Measurements from ENCODE around the gene TRIO. TPM values are rescaled to one million over a fixed set of nuclear protein-coding genes. Genes with fewer than 3 reads are reported as not detected.

TRIO gene
- polyA plus RNA-seq, 1 donor (not counting 4 experiments of a cell fraction or from before 2014, with no cell fraction given) = 57.2 TPM

- Histone ChIP-seq H3K79me2 (ENCODE audit: control insufficient read depth, insufficient read depth, low read length) (peaks cover 100% of the 10 kb centered on the region), H4K20me1 (ENCODE audit: control insufficient read depth, extremely low read depth, insufficient read depth, low read length) (peaks cover 30% of the 10 kb centered on the region), H3K4me1 (ENCODE audit: control insufficient read depth, extremely low read depth, insufficient read depth, low read length) (peaks cover 46% of the 10 kb centered on the region), H3K36me3 (ENCODE audit: control insufficient read depth in 2 of 2, extremely low read depth in 1 of 2, insufficient read depth in 2 of 2, low read length in 2 of 2) (peaks cover 0 to 3% of the 10 kb centered on the region in 2 experiments), H2AFZ (ENCODE audit: control insufficient read depth, low read length) (no peak overlapping the region), H3K9ac (ENCODE audit: control insufficient read depth, extremely low read depth, insufficient read depth, low read length) (no peak overlapping the region), H3K27me3 (ENCODE audit: control insufficient read depth, extremely low read depth, insufficient read depth, low read length) (no peaks in the 10 kb centered on the region), H3K9me1 (ENCODE audit: control insufficient read depth, extremely low read depth, insufficient read depth, low read length) (no peaks in the 10 kb centered on the region), H3K4me2 (ENCODE audit: control insufficient read depth, extremely low read depth, insufficient read depth, low read depth, low read length) (no peak overlapping the region), H3K27ac (ENCODE audit: control insufficient read depth, insufficient read depth, low read length) (no peak overlapping the region), H3K4me3 (ENCODE audit: control insufficient read depth in 2 of 3, extremely low read depth in 1 of 3, insufficient read depth in 2 of 3, low read depth in 1 of 3, low read length in 3 of 3) (no peak overlapping the region), H3K9me3 (ENCODE audit: control insufficient read depth, low read depth, low read length) (peaks cover 3% of the 10 kb centered on the region)
- dilution Hi-C loops (cut with MboI; ENCODE audit: extremely low pct_ligation_motif_present, low sequenced_read_pairs) = no loop called here
- DNase-seq (ENCODE audit: low read depth, low spot score) (no peak), FAIRE-seq (no peak)
- no peak for TF ChIP-seq CTCF (optimal IDR thresholded peaks at IDR 0.05 in 1 of 3, IDR thresholded peaks at IDR 0.05 in 1 of 3, conservative IDR thresholded peaks at IDR 0.05 in 1 of 3; ENCODE audit: extremely low read depth in 1 of 3, insufficient read depth in 2 of 3, low read length in 3 of 3)
- TF ChIP-seq EZH2 (IDR thresholded peaks at IDR 0.05; ENCODE audit: low read length) = no peak
These were observed 23.3 kb downstream of the TRIO start for GRCh38 chr5:14166437-14166836.

GRCh38 chr5:14167211-14167845 is 24.2 kb downstream of the TRIO start:
- Histone ChIP-seq H3K27ac (ENCODE audit: control insufficient read depth, insufficient read depth, low read length) (peak overlapping the region; percentile 36), H4K20me1 (ENCODE audit: control insufficient read depth, extremely low read depth, insufficient read depth, low read length) (peaks cover 26% of the 10 kb centered on the region), H3K4me1 (ENCODE audit: control insufficient read depth, extremely low read depth, insufficient read depth, low read length) (peaks cover 44% of the 10 kb centered on the region), H3K4me2 (ENCODE audit: control insufficient read depth, extremely low read depth, insufficient read depth, low read depth, low read length) (peak overlapping the region; percentile 23), H3K9me3 (ENCODE audit: control insufficient read depth, low read depth, low read length) (peaks cover 3% of the 10 kb centered on the region), H3K79me2 (ENCODE audit: control insufficient read depth, insufficient read depth, low read length) (peaks cover 100% of the 10 kb centered on the region), H3K36me3 (ENCODE audit: control insufficient read depth in 2 of 2, extremely low read depth in 1 of 2, insufficient read depth in 2 of 2, low read length in 2 of 2) (peaks cover 0 to 3% of the 10 kb centered on the region in 2 experiments), H3K4me3 (ENCODE audit: control insufficient read depth in 2 of 3, extremely low read depth in 1 of 3, insufficient read depth in 2 of 3, low read depth in 1 of 3, low read length in 3 of 3) (no peak overlapping the region), H2AFZ (ENCODE audit: control insufficient read depth, low read length) (no peak overlapping the region), H3K27me3 (ENCODE audit: control insufficient read depth, extremely low read depth, insufficient read depth, low read length) (no peaks in the 10 kb centered on the region), H3K9ac (ENCODE audit: control insufficient read depth, extremely low read depth, insufficient read depth, low read length) (no peak overlapping the region), H3K9me1 (ENCODE audit: control insufficient read depth, extremely low read depth, insufficient read depth, low read length) (no peaks in the 10 kb centered on the region)
- FAIRE-seq (no peak), DNase-seq (ENCODE audit: low read depth, low spot score) (no peak)
- dilution Hi-C loops (cut with MboI; ENCODE audit: extremely low pct_ligation_motif_present, low sequenced_read_pairs) = no loop called here
- TF ChIP-seq EZH2 (IDR thresholded peaks at IDR 0.05; ENCODE audit: low read length) = no peak

All from keratinocyte (primary cell).